Endothelial cell of umbilical vein (primary cell): ENCODE results near the gene AP2A2. TPM values are rescaled to one million over a fixed set of nuclear protein-coding genes. Genes with fewer than 3 reads are reported as not detected.
A peak's percentile ranks its signal among the peaks of the same experiment; 100 is the strongest.

Experiments used
- BruUV-seq: library from RNA; stranded (reverse); fragments of 400-500 nt; replicated peaks from 2 replicates; lab custom pipeline; 2021; lab: Mats Ljungman, UMichigan
- CTCF ChIA-PET: fragments of 300-600, 350-600 bp; sonication (Branson Sonifier 250); formaldehyde crosslinking; loops from one replicate; lab custom pipeline; 2021; ENCODE audit warnings: antibody characterized with exemption, inconsistent platforms; lab: Charles Lee
- POLR2A ChIA-PET: fragments of 300-600, 350-600 bp; sonication (Branson Sonifier 250); formaldehyde crosslinking; loops from one replicate; lab custom pipeline; 2021; ENCODE audit warnings: antibody characterized with exemption, inconsistent platforms; lab: Charles Lee
- DNase-seq: peaks from one replicate; pipeline ENCODE4 v3.0.0-alpha.2; 2011; ENCODE audit warnings: low read depth, low spot score
- FAIRE-seq: peaks from 2 replicates; lab custom pipeline; 2011; peaks lifted over from hg19 to GRCh38; lab: Jason Lieb, UNC
- H2AFZ ChIP-seq: 2 replicates; pipeline ENCODE4 v1.6.0; 2012; ENCODE audit warnings: low read depth, low read length, control low read depth, inconsistent platforms
- H3K27ac ChIP-seq: 2 replicates; pipeline ENCODE4 v1.5.1; 2011; ENCODE audit warnings: low read depth, mild to moderate bottlenecking, control low read depth, low read length, moderate library complexity; ENCODE audit not compliant: insufficient read depth
- H3K27me3 ChIP-seq, 2 experiments: 2 replicates each; pipeline versions ENCODE4 v1.6.0 to v1.6.1; 2011; ENCODE audit warnings: low read length in 2 of 2, mixed read lengths in 1 of 2; ENCODE audit not compliant: control insufficient read depth in 2 of 2, insufficient read depth in 2 of 2
- H3K36me3 ChIP-seq, 2 experiments: 2 replicates in 1 of 2; 3 replicates in 1 of 2; pipeline ENCODE4 v1.5.1; 2011; ENCODE audit warnings: low read length in 2 of 2, mild to moderate bottlenecking in 1 of 2, moderate library complexity in 1 of 2; ENCODE audit not compliant: control insufficient read depth in 2 of 2, insufficient read depth in 2 of 2; ENCODE audit errors: extremely low read depth in 1 of 2
- H3K4me1 ChIP-seq: 3 replicates; pipeline ENCODE4 v1.5.1; 2011; ENCODE audit warnings: mild to moderate bottlenecking, low read length; ENCODE audit not compliant: control insufficient read depth, insufficient read depth; ENCODE audit errors: extremely low read depth
- H3K4me2 ChIP-seq: 2 replicates; pipeline ENCODE4 v1.6.1; 2011; ENCODE audit warnings: low read length, control low read depth, mixed read lengths; ENCODE audit not compliant: insufficient read depth
- H3K4me3 ChIP-seq, 3 experiments: fragments of 200-600 bp in 1 of 3; sonication (generic), shearing (Covaris generic) in 1 of 3; replicated peaks in 1 of 3; 2 replicates each; pipeline ENCODE4 v1.5.1; 2011 to 2016; ENCODE audit warnings: control low read depth in 3 of 3, low read length in 3 of 3, mild to moderate bottlenecking in 2 of 3, inconsistent platforms in 1 of 3, low read depth in 1 of 3, moderate library complexity in 1 of 3; ENCODE audit not compliant: insufficient read depth in 1 of 3
- H3K79me2 ChIP-seq: 2 replicates; pipeline ENCODE4 v1.6.0; 2012; ENCODE audit warnings: low read length, inconsistent platforms; ENCODE audit not compliant: control insufficient read depth, insufficient read depth
- H3K9ac ChIP-seq: replicated peaks from 2 replicates; pipeline ENCODE3; 2011; ENCODE audit warnings: low read length, control low read depth; ENCODE audit not compliant: insufficient read depth; ENCODE audit errors: extremely low read depth
- H3K9me1 ChIP-seq: replicated peaks from 3 replicates; pipeline ENCODE4 v1.6.0; 2011; ENCODE audit warnings: mild to moderate bottlenecking, low read length; ENCODE audit not compliant: control insufficient read depth, insufficient read depth; ENCODE audit errors: extremely low read depth
- H3K9me3 ChIP-seq: replicated peaks from 2 replicates; pipeline ENCODE4 v1.5.1; 2012; ENCODE audit warnings: low read length, inconsistent platforms; ENCODE audit not compliant: control insufficient read depth, insufficient read depth
- H4K20me1 ChIP-seq: replicated peaks from 2 replicates; pipeline ENCODE3; 2011; ENCODE audit warnings: mild to moderate bottlenecking, low read length; ENCODE audit not compliant: control insufficient read depth, insufficient read depth; ENCODE audit errors: extremely low read depth
- EZH2 ChIP-seq: IDR thresholded peaks from 2 replicates; pipeline ENCODE4 v1.6.1; 2012; ENCODE audit warnings: borderline replicate concordance, low read depth, mild to moderate bottlenecking, moderate library complexity, low read length, inconsistent platforms; ENCODE audit not compliant: severe bottlenecking
- FOS ChIP-seq: IDR thresholded peaks from 2 replicates; pipeline ENCODE4 v1.6.1; 2011; ENCODE audit warnings: mild to moderate bottlenecking, low read length, moderate library complexity, borderline replicate concordance; ENCODE audit not compliant: insufficient read depth
- GATA2 ChIP-seq: IDR thresholded peaks from 2 replicates; pipeline ENCODE4 v1.7.0; 2011; ENCODE audit warnings: low read depth, mild to moderate bottlenecking, moderate library complexity, mixed read lengths, low read length; ENCODE audit not compliant: insufficient read length, insufficient read depth
- JUN ChIP-seq: IDR thresholded peaks from 2 replicates; pipeline ENCODE4 v1.6.1; 2011; ENCODE audit warnings: borderline replicate concordance, low read depth; ENCODE audit not compliant: insufficient read length, insufficient read depth
- MYC ChIP-seq: IDR thresholded peaks from one replicate; pipeline ENCODE4 v1.6.1; 2011; ENCODE audit warnings: mild to moderate bottlenecking, low read depth, low read length
- POLR2A ChIP-seq: IDR thresholded peaks from 2 replicates; pipeline ENCODE4 v1.6.1; 2012; ENCODE audit warnings: low read depth, mild to moderate bottlenecking, control low read depth, low read length
- POLR2AphosphoS5 ChIP-seq: IDR thresholded peaks from 2 replicates; pipeline ENCODE4 v1.6.1; 2012; ENCODE audit warnings: low read depth, mild to moderate bottlenecking, control low read depth, low read length, moderate library complexity; ENCODE audit not compliant: insufficient read depth
- dilution Hi-C: fragments of 300-500 bp; cut with MboI; formaldehyde crosslinking; loops from one replicate; pipeline ENCODE4 v1.15.0; 2019; ENCODE audit warnings: low sequenced_read_pairs; ENCODE audit not compliant: extremely low pct_ligation_motif_present
- intact Hi-C: fragments of 100-400 bp; cut with micrococcal nuclease; formaldehyde crosslinking; loops from one replicate; pipeline ENCODE4 v1.10.0; 2022
- polyA plus RNA-seq, 4 experiments: library from polyadenylated mRNA; depleted of rRNA in 3 of 4; stranded (reverse) in 3 of 4; unstranded in 1 of 4; fragments of >200 nt; gene quantifications; 2 replicates each; pipeline versions ENCODE4 v1.2.1 to v1.2.3, GENCODE V29; 2011 to 2012; ENCODE audit warnings: missing spikeins in 1 of 4
- total RNA-seq: library from RNA; stranded (reverse); gene quantifications from 2 replicates; pipeline ENCODE4 v1.2.3, GENCODE V29; 2021
- TF ChIP-seq, protein P1 (sequence below): IDR thresholded peaks from 2 replicates; pipeline ENCODE4 v1.6.1; 2011; ENCODE audit not compliant: insufficient read depth, insufficient read length
- TF ChIP-seq, protein P2 (sequence below), 2 donors: IDR thresholded peaks; 1 replicate in 1 of 2; 2 replicates in 1 of 2; pipeline ENCODE4 v1.5.1; 2011; ENCODE audit warnings: low read length in 2 of 2, mild to moderate bottlenecking in 2 of 2, moderate library complexity in 2 of 2, control low read depth in 1 of 2, inconsistent platforms in 1 of 2, low read depth in 1 of 2; ENCODE audit not compliant: insufficient read depth in 1 of 2; ENCODE audit errors: extremely low read depth in 1 of 2

AP2A2 gene
- total and polyA plus RNA-seq, 2 donors (not counting 3 experiments of a cell fraction or from before 2014, with no cell fraction given), result 89.5 to 92.6 TPM

DNA sequence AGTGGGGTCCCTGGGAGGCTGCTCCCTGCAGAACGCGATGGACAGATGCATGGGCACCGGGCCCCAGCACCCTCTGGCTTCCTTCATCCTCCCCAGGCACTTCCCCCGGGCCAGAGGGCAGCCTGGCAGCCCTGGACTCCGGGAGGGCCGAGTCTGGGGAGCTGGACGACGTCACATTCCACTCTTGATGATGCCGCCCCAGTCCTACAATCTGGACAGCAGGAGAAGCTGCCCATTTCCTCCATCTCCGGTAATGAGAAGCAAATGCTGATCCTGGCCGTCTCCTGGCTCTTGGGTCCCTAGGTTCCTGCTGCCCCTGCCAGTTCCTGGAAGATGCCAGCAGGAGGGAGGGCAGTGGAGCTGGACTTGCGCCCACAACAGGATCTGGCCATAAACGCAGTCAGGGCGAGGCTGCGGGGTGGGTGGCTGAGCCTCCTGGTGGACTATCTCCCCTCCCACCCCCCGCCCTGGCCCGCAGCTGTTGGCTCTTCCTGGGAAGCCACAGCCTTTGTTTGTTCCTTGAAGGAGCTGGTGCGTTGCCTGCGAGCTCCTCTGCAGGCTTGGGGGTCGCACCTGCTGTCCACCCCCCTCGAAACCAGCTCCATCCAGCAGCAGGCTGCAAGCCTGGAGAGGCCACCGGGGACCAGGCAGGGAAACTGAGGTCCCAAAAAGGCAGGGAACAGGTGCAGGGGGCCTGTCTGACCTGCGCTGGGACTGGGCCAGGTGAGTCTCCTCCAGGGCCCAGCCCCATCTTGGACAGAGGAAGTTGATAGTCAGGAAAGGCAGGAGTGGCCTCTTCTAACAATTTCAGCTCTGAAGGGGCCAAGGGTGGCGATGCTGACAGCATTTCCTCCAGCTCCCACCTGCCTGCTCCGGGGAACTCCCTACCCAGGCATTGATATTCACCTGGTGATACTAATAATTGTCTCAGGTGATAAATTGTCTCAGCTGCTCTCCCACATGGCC lies 128.8 kb downstream of the AP2A2 start:
- Histone ChIP-seq H3K4me2 (no peak overlapping the region), H2AFZ (no peak overlapping the region), H3K9ac (no peak overlapping the region), H3K79me2 (no peaks in the 10 kb centered on the region), H3K27me3 (no peaks in the 10 kb centered on the region), H3K4me1 (no peaks in the 10 kb centered on the region), H4K20me1 (no peaks in the 10 kb centered on the region), H3K27ac (no peak overlapping the region), H3K36me3 (no peaks in the 10 kb centered on the region), H3K9me1 (no peaks in the 10 kb centered on the region), H3K9me3 (no peaks in the 10 kb centered on the region), H3K4me3 (no peak overlapping the region)
- ChIA-PET POLR2A (interaction anchor here (0.6 kb wide), 1 partner anchor 512 kb away, joined by 4 read pairs; no protein-coding TSS in a partner anchor), CTCF (interaction anchor here (0.9 to 1.9 kb wide), 3 partner anchors 10 to 520 kb away, joined by 4 to 5 read pairs (median 5); no protein-coding TSS in a partner anchor)
- DNase-seq, result peak; percentile 6
- dilution Hi-C loops, result no loop called here
- no TSS peak for BruUV-seq
- intact Hi-C loops, result loop anchor here (5.0 kb wide), 1 partner anchor 142 kb away; the partner anchor contains the start of gene CHID1
- TF ChIP-seq MYC (no peak), EZH2 (no peak), JUN (no peak), GATA2 (no peak), POLR2A (no peak), POLR2AphosphoS5 (no peak), FOS (no peak)
- TF ChIP-seq, protein P1, sequence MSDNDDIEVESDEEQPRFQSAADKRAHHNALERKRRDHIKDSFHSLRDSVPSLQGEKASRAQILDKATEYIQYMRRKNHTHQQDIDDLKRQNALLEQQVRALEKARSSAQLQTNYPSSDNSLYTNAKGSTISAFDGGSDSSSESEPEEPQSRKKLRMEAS, result no peak
- TF ChIP-seq, protein P2, sequence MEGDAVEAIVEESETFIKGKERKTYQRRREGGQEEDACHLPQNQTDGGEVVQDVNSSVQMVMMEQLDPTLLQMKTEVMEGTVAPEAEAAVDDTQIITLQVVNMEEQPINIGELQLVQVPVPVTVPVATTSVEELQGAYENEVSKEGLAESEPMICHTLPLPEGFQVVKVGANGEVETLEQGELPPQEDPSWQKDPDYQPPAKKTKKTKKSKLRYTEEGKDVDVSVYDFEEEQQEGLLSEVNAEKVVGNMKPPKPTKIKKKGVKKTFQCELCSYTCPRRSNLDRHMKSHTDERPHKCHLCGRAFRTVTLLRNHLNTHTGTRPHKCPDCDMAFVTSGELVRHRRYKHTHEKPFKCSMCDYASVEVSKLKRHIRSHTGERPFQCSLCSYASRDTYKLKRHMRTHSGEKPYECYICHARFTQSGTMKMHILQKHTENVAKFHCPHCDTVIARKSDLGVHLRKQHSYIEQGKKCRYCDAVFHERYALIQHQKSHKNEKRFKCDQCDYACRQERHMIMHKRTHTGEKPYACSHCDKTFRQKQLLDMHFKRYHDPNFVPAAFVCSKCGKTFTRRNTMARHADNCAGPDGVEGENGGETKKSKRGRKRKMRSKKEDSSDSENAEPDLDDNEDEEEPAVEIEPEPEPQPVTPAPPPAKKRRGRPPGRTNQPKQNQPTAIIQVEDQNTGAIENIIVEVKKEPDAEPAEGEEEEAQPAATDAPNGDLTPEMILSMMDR (IDR thresholded peaks at IDR 0.05; ENCODE audit: extremely low read depth in 1 of 2, insufficient read depth in 1 of 2, low read depth in 1 of 2, low read length in 2 of 2), result no peak
- FAIRE-seq, result no peak
